GM10248 (cell line): ENCODE results near the gene ZMIZ1.

Experiments
- CTCF ChIA-PET: fragments of 300-600 bp; sonication (Branson Sonifier 250); formaldehyde crosslinking; extraction: SDS; loops from one replicate; lab custom pipeline; 2021; ENCODE audit warnings: antibody characterized with exemption; lab: Yijun Ruan, JAX
- POLR2A ChIA-PET: fragments of 350-650 bp; sonication (Branson Sonifier 250); formaldehyde crosslinking; extraction: SDS; loops from one replicate; lab custom pipeline; 2020; ENCODE audit warnings: antibody characterized with exemption; lab: Yijun Ruan, JAX
- DNase-seq: peaks from one replicate; pipeline ENCODE4 v3.0.0; 2012; ENCODE audit errors: extremely low spot score
- TF ChIP-seq, protein P1 (sequence below): IDR thresholded peaks from 2 replicates; pipeline ENCODE4 v1.5.1; 2012; ENCODE audit warnings: mild to moderate bottlenecking, low read depth; ENCODE audit errors: extremely low read depth, missing control alignments, control extremely low read depth

Gene ZMIZ1

DNA sequence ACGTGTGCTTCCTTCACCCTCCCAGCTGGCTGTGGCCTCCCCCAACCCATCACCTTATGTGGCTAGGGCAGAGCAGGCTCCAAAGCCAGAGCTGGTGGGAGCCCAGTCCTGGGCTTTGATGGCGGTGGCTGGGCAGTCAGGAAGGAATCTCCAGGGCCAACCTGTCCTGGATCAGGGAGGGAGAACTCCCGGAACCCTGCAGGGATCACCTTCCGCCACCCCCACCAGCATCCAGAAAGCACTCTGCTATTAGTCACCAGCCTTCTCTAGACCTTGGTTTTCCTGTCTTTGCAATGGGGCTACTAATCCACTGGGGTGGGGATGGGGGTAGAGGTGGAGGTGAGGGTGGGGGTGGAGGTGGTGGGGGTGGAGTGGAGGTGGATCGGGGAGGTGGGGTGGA lies 139.0 kb downstream of the ZMIZ1 start:
- CTCF ChIA-PET: interaction anchor here (0.9 to 5.3 kb wide), 2 partner anchors 11 to 1161 kb away, joined by 4 to 39 read pairs; no protein-coding TSS in a partner anchor
- DNase-seq: no peak
- TF ChIP-seq, protein P1, sequence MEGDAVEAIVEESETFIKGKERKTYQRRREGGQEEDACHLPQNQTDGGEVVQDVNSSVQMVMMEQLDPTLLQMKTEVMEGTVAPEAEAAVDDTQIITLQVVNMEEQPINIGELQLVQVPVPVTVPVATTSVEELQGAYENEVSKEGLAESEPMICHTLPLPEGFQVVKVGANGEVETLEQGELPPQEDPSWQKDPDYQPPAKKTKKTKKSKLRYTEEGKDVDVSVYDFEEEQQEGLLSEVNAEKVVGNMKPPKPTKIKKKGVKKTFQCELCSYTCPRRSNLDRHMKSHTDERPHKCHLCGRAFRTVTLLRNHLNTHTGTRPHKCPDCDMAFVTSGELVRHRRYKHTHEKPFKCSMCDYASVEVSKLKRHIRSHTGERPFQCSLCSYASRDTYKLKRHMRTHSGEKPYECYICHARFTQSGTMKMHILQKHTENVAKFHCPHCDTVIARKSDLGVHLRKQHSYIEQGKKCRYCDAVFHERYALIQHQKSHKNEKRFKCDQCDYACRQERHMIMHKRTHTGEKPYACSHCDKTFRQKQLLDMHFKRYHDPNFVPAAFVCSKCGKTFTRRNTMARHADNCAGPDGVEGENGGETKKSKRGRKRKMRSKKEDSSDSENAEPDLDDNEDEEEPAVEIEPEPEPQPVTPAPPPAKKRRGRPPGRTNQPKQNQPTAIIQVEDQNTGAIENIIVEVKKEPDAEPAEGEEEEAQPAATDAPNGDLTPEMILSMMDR: no peak
- POLR2A ChIA-PET: no interaction called here

DNA sequence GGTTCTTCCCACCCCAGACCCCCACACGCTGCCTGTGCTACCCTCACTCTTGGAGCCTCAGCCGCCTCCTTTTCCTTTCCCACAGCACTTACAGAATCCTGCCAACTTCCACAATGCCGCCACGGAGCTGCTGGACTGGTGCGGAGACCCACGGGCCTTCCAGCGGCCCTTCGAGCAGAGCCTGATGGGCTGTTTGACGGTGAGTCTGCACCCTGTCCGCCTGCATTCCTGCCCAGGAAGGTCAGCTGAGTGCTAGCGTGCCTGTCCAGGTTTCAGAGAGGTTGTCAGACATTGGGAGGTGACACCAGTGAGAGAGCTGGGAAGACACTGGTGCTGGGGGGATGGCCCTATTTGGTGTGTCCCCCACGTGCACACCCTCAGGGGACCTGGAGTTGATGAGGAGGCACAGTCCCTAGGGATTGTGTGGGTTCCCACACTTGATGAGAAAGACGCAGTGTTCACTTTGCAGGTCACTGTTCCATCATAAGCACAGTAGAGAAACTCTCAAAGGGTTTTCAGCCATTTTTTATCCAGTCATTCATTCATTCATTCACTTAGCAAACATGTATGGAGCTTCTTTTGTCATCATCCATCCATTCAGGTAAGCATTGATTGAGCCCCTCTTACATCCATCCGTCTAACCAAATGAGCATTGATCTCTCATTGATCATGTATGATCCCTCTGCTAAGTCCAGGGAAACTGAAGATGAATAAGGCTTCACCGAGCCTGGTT lies 139.7 kb downstream of the ZMIZ1 start:
- DNase-seq: no peak
- CTCF ChIA-PET: interaction anchor here (1.5 to 5.3 kb wide), 2 partner anchors 12 to 1161 kb away, joined by 5 to 39 read pairs; no protein-coding TSS in a partner anchor
- TF ChIP-seq, protein P1: no peak
- POLR2A ChIA-PET: no interaction called here

DNA sequence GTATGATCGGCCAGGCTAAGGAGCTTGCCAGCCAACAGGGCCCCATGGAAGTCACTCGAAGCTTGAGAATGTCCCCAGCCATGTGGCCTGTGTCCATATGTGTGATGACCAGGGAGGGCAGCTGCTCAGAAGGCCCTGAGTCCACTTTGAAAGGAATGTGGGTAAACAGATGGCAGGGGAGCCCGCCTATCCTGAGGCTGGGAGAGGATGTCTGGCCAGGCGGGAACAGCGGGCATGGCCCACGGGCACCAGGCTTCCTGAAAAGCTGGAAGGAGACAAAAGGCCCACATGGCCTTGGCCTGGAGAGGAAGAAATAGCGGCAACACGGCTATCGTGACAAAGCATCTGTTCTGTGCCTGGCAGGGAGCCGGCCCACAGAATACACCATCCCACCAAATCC lies 140.6 kb downstream of the ZMIZ1 start:
- TF ChIP-seq, protein P1: no peak
- DNase-seq: no peak
- ChIA-PET POLR2A (no interaction called here), CTCF (interaction anchor here (1.5 to 5.3 kb wide), 2 partner anchors 13 to 1162 kb away, joined by 5 to 39 read pairs; no protein-coding TSS in a partner anchor)

DNA sequence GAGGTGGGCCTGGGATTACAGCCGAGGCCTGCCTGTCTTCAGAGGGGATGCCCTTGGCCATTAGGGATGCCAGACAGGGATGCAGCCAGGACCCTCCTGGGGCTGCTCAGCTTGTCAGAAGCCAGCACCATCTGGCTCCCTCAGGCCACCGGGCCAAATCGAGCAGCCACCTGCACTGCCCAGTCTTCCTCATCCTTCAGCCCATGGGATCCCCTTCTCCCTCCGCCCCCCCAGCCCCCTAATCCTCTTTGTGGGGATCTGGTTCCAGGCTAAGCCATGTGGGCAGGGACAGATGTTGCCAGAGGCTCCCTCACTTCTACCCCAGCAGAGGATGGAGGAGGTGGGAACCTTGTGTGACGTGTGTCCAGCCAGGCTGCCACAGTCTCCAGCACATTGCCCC lies 141.1 kb downstream of the ZMIZ1 start:
- CTCF ChIA-PET: interaction anchor here (5.3 kb wide), 1 partner anchor 13 kb away, joined by 39 read pairs; no protein-coding TSS in a partner anchor
- no peak for DNase-seq
- TF ChIP-seq, protein P1: no peak
- POLR2A ChIA-PET: no interaction called here

DNA sequence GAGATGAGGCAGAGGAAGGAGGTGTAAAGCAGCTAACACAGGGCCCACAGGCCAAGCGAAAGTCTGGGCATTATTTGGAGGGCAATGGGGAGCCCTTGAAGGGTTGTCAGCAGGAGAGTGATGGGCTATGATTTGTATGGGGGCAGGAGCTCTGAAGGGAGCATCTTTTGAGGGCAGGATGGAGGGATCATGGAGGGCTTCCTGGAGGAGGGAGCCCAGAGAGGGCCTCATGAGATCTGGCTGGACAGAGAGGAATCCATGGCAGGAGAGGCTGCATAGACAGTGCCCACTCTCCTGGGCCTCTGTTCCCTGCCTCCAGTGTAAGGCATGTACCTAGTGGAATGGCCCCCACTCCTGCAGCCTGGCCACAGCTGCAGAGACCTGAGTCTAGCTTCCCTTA lies 141.9 kb downstream of the ZMIZ1 start:
- TF ChIP-seq, protein P1: no peak
- POLR2A ChIA-PET: no interaction called here
- DNase-seq: no peak
- CTCF ChIA-PET: interaction anchor here (5.3 kb wide), 1 partner anchor 14 kb away, joined by 39 read pairs; no protein-coding TSS in a partner anchor

DNA sequence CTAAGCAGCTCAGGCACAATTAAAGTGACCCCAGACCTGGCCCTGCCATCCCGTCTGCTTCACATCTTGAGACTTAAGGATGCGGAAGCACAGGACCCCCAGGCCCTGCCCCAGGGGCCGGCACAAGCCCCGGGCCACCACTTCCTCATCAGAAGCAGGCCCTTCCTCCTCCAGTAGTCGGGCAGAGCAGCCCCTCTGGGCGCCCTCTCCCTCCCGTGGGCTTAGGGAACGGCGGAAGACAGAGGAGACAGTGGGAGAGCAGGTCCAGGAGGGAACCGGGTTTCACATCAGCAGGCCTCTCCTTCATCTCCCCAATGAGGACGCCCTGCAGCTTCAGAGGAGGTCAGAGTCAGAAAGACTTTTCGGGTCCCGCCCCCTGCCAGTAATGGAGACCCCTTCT lies 142.8 kb downstream of the ZMIZ1 start:
- POLR2A ChIA-PET: no interaction called here
- TF ChIP-seq, protein P1: no peak
- CTCF ChIA-PET: interaction anchor here (0.9 to 5.3 kb wide), 2 partner anchors 10 to 15 kb away, joined by 3 to 39 read pairs; no protein-coding TSS in a partner anchor
- no peak for DNase-seq
